Lower leg skin (tissue), 4 donors: ENCODE results near the gene BMP7. TPM values are rescaled to one million over a fixed set of nuclear protein-coding genes. Genes with fewer than 3 reads are reported as not detected.

Experiments used
- DNase-seq, 2 donors: peaks; one replicate each; pipeline ENCODE4 v3.0.0-alpha.2; 2019; ENCODE audit warnings: low spot score in 2 of 2
- H3K4me3 ChIP-seq: fragments of 200-600 bp; sonication (generic); 2 replicates; pipeline ENCODE4 v1.5.1; 2017; ENCODE audit warnings: mild to moderate bottlenecking, low read depth; ENCODE audit not compliant: poor library complexity, severe bottlenecking
- CTCF ChIP-seq, 3 donors: fragments of 450-650 bp; IDR thresholded peaks; one replicate each; pipeline ENCODE4 v1.5.1; 2016; ENCODE audit warnings: antibody characterized with exemption in 3 of 3, mild to moderate bottlenecking in 3 of 3, moderate library complexity in 2 of 3
- POLR2A ChIP-seq, 2 donors: fragments of 450-650 bp; IDR thresholded peaks; one replicate each; pipeline ENCODE4 v1.6.1; 2016 to 2017; ENCODE audit warnings: antibody characterized with exemption in 2 of 2, mild to moderate bottlenecking in 1 of 2, moderate library complexity in 1 of 2
- WGBS, 2 donors: methylation state at CpG; one replicate each; pipeline ENCODE4 v1.1.5; 2018; 5-methylcytosine and 5-hydroxymethylcytosine counted together
- intact Hi-C: fragments of 100-400 bp; cut with DNase I; formaldehyde crosslinking; loops from one replicate; pipeline ENCODE4 v1.15.0; 2023; ENCODE audit warnings: low total_unique reads
- total RNA-seq, 4 donors: library from RNA; depleted of rRNA; stranded (reverse); fragments of >200 nt; gene quantifications; one replicate each; pipeline ENCODE4 v1.1.0, GENCODE V29; 2016

Gene BMP7
- total RNA-seq, 4 donors from 2014 or later, result 40.5 to 66.3 (median 46.8) TPM

GRCh38 chr20:57252559-57253162 lies 13.8 kb downstream of the BMP7 start:
- WGBS, 2 donors, result 66 to 67% methylated on average over 8 of the region's 8 CpGs
- intact Hi-C loops, result no loop called here
- TF ChIP-seq CTCF (IDR thresholded peaks at IDR 0.05) (no peak), POLR2A (IDR thresholded peaks at IDR 0.05) (no peak)
- no peak overlapping the region for H3K4me3 ChIP-seq
- no peak for DNase-seq

- no peak for DNase-seq
- H3K4me3 ChIP-seq, result no peak overlapping the region
- WGBS, 2 donors, result 88 to 89% methylated on average over 9 of the region's 9 CpGs
- TF ChIP-seq POLR2A (IDR thresholded peaks at IDR 0.05) (no peak), CTCF (IDR thresholded peaks at IDR 0.05) (no peak)
- intact Hi-C loops, result no loop called here
Measured at GRCh38 chr20:57251949-57252348, 14.5 kb downstream of the BMP7 start.

- no peak for DNase-seq
- no peak for TF ChIP-seq POLR2A (IDR thresholded peaks at IDR 0.05)
- no peak for TF ChIP-seq CTCF (IDR thresholded peaks at IDR 0.05)
- 75 to 78% methylated on average over 7 of the region's 7 CpGs for WGBS, 2 donors
- intact Hi-C loops, result no loop called here
- no peak overlapping the region for H3K4me3 ChIP-seq
Measured at GRCh38 chr20:57251344-57251743, 15.1 kb downstream of the BMP7 start.

GRCh38 chr20:57250607-57251343 lies 15.7 kb downstream of the BMP7 start:
- intact Hi-C loops, result no loop called here
- no peak for TF ChIP-seq CTCF (IDR thresholded peaks at IDR 0.05)
- TF ChIP-seq POLR2A (IDR thresholded peaks at IDR 0.05), result no peak
- no peak for DNase-seq
- WGBS, 2 donors, result 51 to 58% methylated on average over 13 to 14 of the region's 15 CpGs
- no peak overlapping the region for H3K4me3 ChIP-seq

- no peak for DNase-seq
- intact Hi-C loops, result no loop called here
- TF ChIP-seq POLR2A (IDR thresholded peaks at IDR 0.05) (no peak), CTCF (IDR thresholded peaks at IDR 0.05) (no peak)
- 93% methylated on average over 3 of the region's 3 CpGs for WGBS, 2 donors
- no peak overlapping the region for H3K4me3 ChIP-seq
Measured at GRCh38 chr20:57249772-57250171, 16.7 kb downstream of the BMP7 start.
